ENCODE measurements around the gene SLC25A31. TPM values are rescaled to one million over a fixed set of nuclear protein-coding genes. Genes with fewer than 3 reads are reported as not detected.

SLC25A31 gene
- polyA plus RNA-seq, 1 experiment, result not detected

DNA sequence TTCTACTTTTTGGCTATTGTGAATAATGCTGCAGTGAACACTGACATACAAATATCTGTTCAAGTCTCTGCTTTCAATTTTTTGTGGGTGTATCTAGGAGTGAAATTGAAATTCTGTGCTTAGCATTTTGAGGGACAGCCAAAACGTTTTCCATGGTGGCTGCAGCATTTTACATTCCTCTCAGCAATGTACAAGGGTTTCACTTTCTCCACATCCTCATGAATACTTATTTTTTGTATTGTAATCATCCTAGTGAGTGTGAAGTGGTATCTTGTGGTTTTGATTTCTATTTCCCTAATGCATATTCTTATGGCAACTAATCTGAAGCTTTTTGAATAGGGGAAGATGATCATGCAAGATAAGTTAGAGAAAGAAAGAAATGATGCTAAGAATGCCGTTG, 92.2 kb downstream of the SLC25A31 start:
- ChIA-PET CTCF (no interaction called here), POLR2A (no interaction called here)
- Histone ChIP-seq H3K4me3 (ENCODE audit: low read depth, low read length) (no peak overlapping the region), H3K36me3 (ENCODE audit: control insufficient read depth, insufficient read depth, low read length) (no peaks in the 10 kb centered on the region), H3K27me3 (ENCODE audit: control insufficient read depth, insufficient read depth, low read length) (no peaks in the 10 kb centered on the region)
- TF ChIP-seq CTCF (IDR thresholded peaks at IDR 0.05; ENCODE audit: insufficient read depth, low read depth, low read length), result no peak
- DNase-seq (ENCODE audit: low read depth), result no peak

Other genes with a start within 250 kb of the SLC25A31 start
- 4.5 and 8.1 TPM in 2 replicates for gene INTU, start 97.4 kb upstream of the SLC25A31 start, polyA plus RNA-seq (2011; rRNA removed)
- 0.72 and 1.3 TPM in 2 replicates for gene HSPA4L, start 51.9 kb downstream of the SLC25A31 start, polyA plus RNA-seq (2011; rRNA removed)
- 6.5 and 9.9 TPM in 2 replicates for gene PLK4, start 150.5 kb downstream of the SLC25A31 start, polyA plus RNA-seq (2011; rRNA removed)
- 7.9 and 11.9 TPM in 2 replicates for gene MFSD8, start 234.8 kb downstream of the SLC25A31 start, polyA plus RNA-seq (2011; rRNA removed)
- gene ABHD18, start 235.0 kb downstream of the SLC25A31 start, polyA plus RNA-seq (2011; rRNA removed), result 1.4 and 2.3 TPM in 2 replicates